ENCODE results near the gene CFAP58.

DNA sequence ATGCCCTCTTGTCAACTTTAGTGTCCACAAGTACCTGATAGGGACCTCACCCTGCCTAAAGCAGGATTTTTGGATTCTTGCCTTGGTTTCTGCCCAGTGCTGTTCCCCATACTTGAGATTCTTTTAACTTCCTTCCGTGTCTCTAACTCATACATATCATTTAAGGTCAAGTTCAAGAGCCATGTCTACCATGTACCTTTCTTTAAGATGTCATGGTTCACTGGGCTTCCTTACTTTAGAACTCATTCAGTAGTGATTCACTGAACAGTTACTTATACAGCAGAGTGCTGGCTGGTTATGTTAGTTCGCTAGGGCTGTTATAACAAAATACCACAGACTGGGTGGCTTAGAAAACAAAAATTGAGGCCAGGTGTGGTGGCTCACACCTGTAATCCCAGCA is 5.0 kb upstream of the CFAP58 start:
- TF ChIP-seq YY1 (IDR thresholded peaks at IDR 0.05; ENCODE audit: low read depth): no peak
- no peak for TF ChIP-seq TEAD4 (IDR thresholded peaks at IDR 0.05)
- no peak for TF ChIP-seq NFIC (IDR thresholded peaks at IDR 0.05)
- no peak for TF ChIP-seq EP300 (IDR thresholded peaks at IDR 0.05; ENCODE audit: borderline replicate concordance)
- TF ChIP-seq CEBPB (IDR thresholded peaks at IDR 0.05): no peak
- TF ChIP-seq REST (IDR thresholded peaks at IDR 0.05; ENCODE audit: low read depth): no peak
- TF ChIP-seq TAF1 (IDR thresholded peaks at IDR 0.05; ENCODE audit: low read depth): no peak
- TF ChIP-seq TCF12 (IDR thresholded peaks at IDR 0.05; ENCODE audit: low read depth): no peak
- no peak for TF ChIP-seq MAX (IDR thresholded peaks at IDR 0.05)
- TF ChIP-seq FOXM1 (IDR thresholded peaks at IDR 0.05; ENCODE audit: borderline replicate concordance, low read depth): no peak
- no peak for TF ChIP-seq ZBTB7A (IDR thresholded peaks at IDR 0.05; ENCODE audit: low read depth)
- TF ChIP-seq RAD21 (IDR thresholded peaks at IDR 0.05; ENCODE audit: low read depth): no peak
- no peak for TF ChIP-seq CREB1 (IDR thresholded peaks at IDR 0.05; ENCODE audit: low read depth)
- TF ChIP-seq EGR1 (IDR thresholded peaks at IDR 0.05): no peak
